ENCODE data around the gene TECR.

TECR gene

GRCh38 chr19:14507704-14508542, 21.5 kb upstream of the TECR start:
- no peak for DNase-seq (ENCODE audit: low read depth)

GRCh38 chr19:14510311-14511228, 18.8 kb upstream of the TECR start:
- DNase-seq (ENCODE audit: low read depth) = no peak

GRCh38 chr19:14511229-14511593, 18.2 kb upstream of the TECR start:
- no peak for DNase-seq (ENCODE audit: low read depth)

GRCh38 chr19:14512406-14512961, 16.9 kb upstream of the TECR start:
- DNase-seq (ENCODE audit: low read depth) = no peak

- no peak for DNase-seq (ENCODE audit: low read depth)
Measured at GRCh38 chr19:14514215-14514863, 15.1 kb upstream of the TECR start.

GRCh38 chr19:14515501-14516047, 13.8 kb upstream of the TECR start:
- no peak for DNase-seq (ENCODE audit: low read depth)

GRCh38 chr19:14516048-14516534, 13.3 kb upstream of the TECR start:
- no peak for DNase-seq (ENCODE audit: low read depth)

- DNase-seq (ENCODE audit: low read depth) = no peak
Measured at GRCh38 chr19:14516746-14517438, 12.5 kb upstream of the TECR start.

- no peak for DNase-seq (ENCODE audit: low read depth)
Measured at GRCh38 chr19:14517446-14517839, 12.0 kb upstream of the TECR start.

- peak; percentile 47 for DNase-seq (ENCODE audit: low read depth)
Measured at GRCh38 chr19:14517840-14518505, 11.4 kb upstream of the TECR start, which contains the start of gene DNAJB1. TSS of gene DNAJB1 (minus strand) at chr19:14518397. CDS start at chr19:14518349, 48 bp downstream.

GRCh38 chr19:14519245-14519859, 10.0 kb upstream of the TECR start:
- DNase-seq (ENCODE audit: low read depth) = no peak

GRCh38 chr19:14519860-14520407, 9.5 kb upstream of the TECR start:
- no peak for DNase-seq (ENCODE audit: low read depth)

- DNase-seq (ENCODE audit: low read depth) = no peak
Measured at GRCh38 chr19:14520543-14520942, 8.9 kb upstream of the TECR start.

GRCh38 chr19:14525729-14526128, 3.7 kb upstream of the TECR start:
- no peak for DNase-seq (ENCODE audit: low read depth)

- no peak for DNase-seq (ENCODE audit: low read depth)
Measured at GRCh38 chr19:14526423-14526822, 3.0 kb upstream of the TECR start.

GRCh38 chr19:14528419-14529253, 758 bp upstream of the TECR start:
- DNase-seq (ENCODE audit: low read depth) = no peak

GRCh38 chr19:14530005-14530348, 583 bp downstream of the TECR start:
- DNase-seq (ENCODE audit: low read depth) = no peak

- DNase-seq (ENCODE audit: low read depth) = no peak
Measured at GRCh38 chr19:14530506-14530905, 1.1 kb downstream of the TECR start.

- DNase-seq (ENCODE audit: low read depth) = no peak
Measured at GRCh38 chr19:14533450-14533849, 4.1 kb downstream of the TECR start.

Data from T-helper 22 cell (primary cell).